Measurements from ENCODE around the gene TSEN2. TPM values are rescaled to one million over a fixed set of nuclear protein-coding genes. Genes with fewer than 3 reads are reported as not detected.

Gene TSEN2
- total RNA-seq, 2 experiments from 2014 or later: 33.2 to 41.4 TPM

DNA sequence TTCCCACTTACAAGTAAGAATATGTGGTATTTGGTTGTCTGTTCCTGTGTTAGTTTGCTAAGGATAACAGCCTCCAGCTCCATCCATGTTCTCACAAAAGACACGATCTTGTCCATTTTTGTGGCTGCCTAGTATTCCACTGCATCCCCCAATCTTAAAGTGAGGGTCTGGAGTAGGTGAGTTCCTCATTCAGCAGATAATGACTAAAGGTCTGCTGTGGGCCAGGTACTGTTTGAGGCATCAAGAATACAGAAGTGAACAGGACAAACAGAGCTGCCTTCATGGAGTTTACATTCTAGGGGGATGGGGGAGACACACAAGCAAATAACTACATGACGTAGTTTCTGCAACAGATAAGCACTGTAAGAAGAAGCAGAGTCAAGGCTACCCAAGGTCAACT is 36.7 kb downstream of the TSEN2 start:
- Histone ChIP-seq H2AFZ (ENCODE audit: low read length) (no peak overlapping the region), H3K27ac (ENCODE audit: low read depth, low read length, poor library complexity, severe bottlenecking) (no peak overlapping the region), H3K36me3 (ENCODE audit: insufficient read depth, low read length) (peaks cover 75% of the 10 kb centered on the region), H3K4me3 (ENCODE audit: low read depth, low read length, poor library complexity, severe bottlenecking) (no peak overlapping the region), H3K9me2 (ENCODE audit: insufficient read depth, low read length) (no peaks in the 10 kb centered on the region), H3K4me2 (ENCODE audit: low read length) (no peak overlapping the region), H3K4me1 (ENCODE audit: insufficient read depth, low read length, poor library complexity, severe bottlenecking) (no peaks in the 10 kb centered on the region), H3K9me3 (ENCODE audit: low read length) (no peaks in the 10 kb centered on the region), H4K20me1 (ENCODE audit: insufficient read depth, low read length) (no peaks in the 10 kb centered on the region), H3K79me2 (ENCODE audit: insufficient read depth, low read depth, low read length) (no peaks in the 10 kb centered on the region)
- intact Hi-C loops (cut with micrococcal nuclease; ENCODE audit: unreplicated experiment): no loop called here
- ChIA-PET CTCF (ENCODE audit: unreplicated experiment) (no interaction called here), POLR2A (interaction anchor here (0.6 kb wide), 1 partner anchor 126 kb away, joined by 3 read pairs; no protein-coding TSS in a partner anchor)
- no TSS peak for BruUV-seq (replicated peaks)
- no peak for DNase-seq (ENCODE audit: low spot score)
- TF ChIP-seq CTCF (conservative IDR thresholded peaks at IDR 0.05; ENCODE audit: low read length) (no peak), EZH2phosphoT487 (IDR thresholded peaks at IDR 0.05; ENCODE audit: borderline replicate concordance, low read depth, low read length) (no peak)

GRCh38 chr3:12522721-12523120 is 38.4 kb downstream of the TSEN2 start:
- CTCF ChIA-PET (ENCODE audit: unreplicated experiment): no interaction called here
- Histone ChIP-seq H3K4me2 (ENCODE audit: low read length) (no peak overlapping the region), H3K9me3 (ENCODE audit: low read length) (no peaks in the 10 kb centered on the region), H2AFZ (ENCODE audit: low read length) (no peak overlapping the region), H3K36me3 (ENCODE audit: insufficient read depth, low read length) (peaks cover 81% of the 10 kb centered on the region), H3K27ac (ENCODE audit: low read depth, low read length, poor library complexity, severe bottlenecking) (no peak overlapping the region), H3K4me3 (ENCODE audit: low read depth, low read length, poor library complexity, severe bottlenecking) (no peak overlapping the region), H3K4me1 (ENCODE audit: insufficient read depth, low read length, poor library complexity, severe bottlenecking) (no peaks in the 10 kb centered on the region), H4K20me1 (ENCODE audit: insufficient read depth, low read length) (no peaks in the 10 kb centered on the region), H3K9me2 (ENCODE audit: insufficient read depth, low read length) (no peaks in the 10 kb centered on the region), H3K79me2 (ENCODE audit: insufficient read depth, low read depth, low read length) (no peaks in the 10 kb centered on the region)
- no TSS peak for BruUV-seq (replicated peaks)
- intact Hi-C loops (cut with micrococcal nuclease; ENCODE audit: unreplicated experiment): no loop called here
- TF ChIP-seq EZH2phosphoT487 (IDR thresholded peaks at IDR 0.05; ENCODE audit: borderline replicate concordance, low read depth, low read length): no peak
- TF ChIP-seq CTCF (conservative IDR thresholded peaks at IDR 0.05; ENCODE audit: low read length): no peak
- POLR2A ChIA-PET: interaction anchor here (0.6 to 1.4 kb wide), 2 partner anchors 14 to 295 kb away, joined by 3 to 5 read pairs; no protein-coding TSS in a partner anchor
- DNase-seq (ENCODE audit: low spot score): no peak

DNA sequence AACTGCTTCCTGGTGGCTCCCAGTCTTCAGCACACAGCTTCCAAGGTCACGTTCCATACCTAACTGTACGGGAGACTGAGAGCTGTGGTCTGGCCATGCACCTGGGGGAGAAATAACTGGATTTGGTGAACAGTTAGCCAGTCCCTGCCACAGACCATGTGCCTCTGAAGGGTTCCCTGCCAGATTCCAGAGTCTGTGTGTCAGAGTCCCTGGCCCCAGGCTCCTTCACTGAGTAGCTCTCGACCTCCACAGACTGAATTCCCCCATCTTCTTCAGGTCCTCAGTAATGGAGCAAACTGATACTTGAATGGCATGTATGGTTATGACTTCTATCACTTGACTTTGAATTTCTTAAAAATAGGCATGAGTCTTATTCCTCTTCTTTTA is 43.5 kb downstream of the TSEN2 start:
- Histone ChIP-seq H3K9me3 (ENCODE audit: low read length) (no peaks in the 10 kb centered on the region), H3K4me3 (ENCODE audit: low read depth, low read length, poor library complexity, severe bottlenecking) (no peak overlapping the region), H3K36me3 (ENCODE audit: insufficient read depth, low read length) (peaks cover 90% of the 10 kb centered on the region), H3K4me2 (ENCODE audit: low read length) (no peak overlapping the region), H3K9me2 (ENCODE audit: insufficient read depth, low read length) (no peaks in the 10 kb centered on the region), H3K4me1 (ENCODE audit: insufficient read depth, low read length, poor library complexity, severe bottlenecking) (no peaks in the 10 kb centered on the region), H3K79me2 (ENCODE audit: insufficient read depth, low read depth, low read length) (no peaks in the 10 kb centered on the region), H2AFZ (ENCODE audit: low read length) (no peak overlapping the region), H3K27ac (ENCODE audit: low read depth, low read length, poor library complexity, severe bottlenecking) (no peak overlapping the region), H4K20me1 (ENCODE audit: insufficient read depth, low read length) (no peaks in the 10 kb centered on the region)
- intact Hi-C loops (cut with micrococcal nuclease; ENCODE audit: unreplicated experiment): no loop called here
- DNase-seq (ENCODE audit: low spot score): no peak
- POLR2A ChIA-PET: no interaction called here
- BruUV-seq (replicated peaks): no TSS peak
- TF ChIP-seq EZH2phosphoT487 (IDR thresholded peaks at IDR 0.05; ENCODE audit: borderline replicate concordance, low read depth, low read length): no peak
- TF ChIP-seq CTCF (conservative IDR thresholded peaks at IDR 0.05; ENCODE audit: low read length): no peak
- CTCF ChIA-PET (ENCODE audit: unreplicated experiment): no interaction called here
